Pancreas (tissue), 10 donors: Measurements from ENCODE around the gene USB1. TPM values are rescaled to one million over a fixed set of nuclear protein-coding genes. Genes with fewer than 3 reads are reported as not detected.

Source experiments
- ATAC-seq, 4 donors: fragments of 200-7000 bp; cut with Tn5 transposase; one replicate each; pipeline versions ENCODE4 v1.8.0 to v1.9.1; 2020; ENCODE audit warnings: mild to moderate bottlenecking in 4 of 4, moderate library complexity in 4 of 4
- DNase-seq, 6 donors: peaks; one replicate each; pipeline ENCODE4 v3.0.0-alpha.2; 2020
- FAIRE-seq: peaks from 2 replicates; lab custom pipeline; 2012; peaks lifted over from hg19 to GRCh38; lab: Jason Lieb, UNC
- H3K27ac ChIP-seq, 4 donors: fragments of 200-600 bp; sonication (generic); 1 replicate in 3 of 4; 2 replicates in 1 of 4; pipeline versions ENCODE4 v1.5.0 to v1.8.0; 2020
- H3K27me3 ChIP-seq, 4 donors: fragments of 200-600 bp; one replicate each; pipeline ENCODE4 v1.8.0; 2021
- H3K36me3 ChIP-seq, 3 donors: fragments of 200-600 bp; sonication (generic) in 1 of 3; one replicate each; pipeline versions ENCODE4 v1.5.0 to v1.8.0; 2020 to 2021
- H3K4me1 ChIP-seq, 3 donors: fragments of 200-600 bp; one replicate each; pipeline ENCODE4 v1.8.0; 2021
- H3K4me3 ChIP-seq, 4 donors: fragments of 200-600 bp; sonication (generic) in 2 of 4; one replicate each; pipeline versions ENCODE4 v1.5.0 to v1.8.0; 2020 to 2021
- H3K9me3 ChIP-seq, 4 donors: fragments of 200-600 bp; one replicate each; pipeline ENCODE4 v1.8.0; 2021
- WGBS, 2 donors: extraction: QIAGEN DNeasy Blood & Tissue Kit; methylation state at CpG; one replicate each; pipeline ENCODE4 v1.1.7; 2013; 5-methylcytosine and 5-hydroxymethylcytosine counted together
- intact Hi-C, 3 donors: fragments of 100-400 bp; cut with DNase I; formaldehyde crosslinking; loops; one replicate each; pipeline versions ENCODE4 v1.11.1 to v1.14.2; 2022
- polyA plus RNA-seq, 2 donors: library from polyadenylated mRNA; stranded (reverse); fragments of 200-250 nt; gene quantifications; one replicate each; pipeline ENCODE4 v1.2.3, GENCODE V29; 2013
- total RNA-seq, 6 donors: library from RNA; stranded (reverse); fragmentation: NEBNext Ultra II Directional in 4 of 6; extraction: Animal tissue kit (Norgen Biotek cat#: 25700) in 4 of 6; gene quantifications; one replicate each; pipeline versions ENCODE4 v1.2.1 to v1.2.4, GENCODE V29; 2021 to 2023
- TF ChIP-seq, protein P1 (sequence below), 4 donors: fragments of 200-600 bp; sonication (generic) in 3 of 4; IDR thresholded peaks; one replicate each; pipeline versions ENCODE4 v1.5.0 to v1.8.0; 2021; ENCODE audit warnings: antibody characterized with exemption in 4 of 4
- donor health status: healthy with polysubstance abuse.
- donor health status: DM: no; HTN: no; CAD: no; lungs with moderate emphysema.
- donor health status: DM: no; HTN: no; CAD: no.
- donor health status: control.
- donor health status: control.
- donor health status: Bipolar disorder and iron deficiency.
- donor health status: DM: yes; HTN: yes; CAD: no.
- donor health status: DM: no; HTN: no; CAD: no.
- donor health status: DM: no; HTN: no; CAD: no.
- donor health status: DM: yes; HTN: yes; CAD: no.

Gene USB1
- total and polyA plus RNA-seq, 8 donors: 13.5 to 23.6 (median 17.7) TPM

DNA sequence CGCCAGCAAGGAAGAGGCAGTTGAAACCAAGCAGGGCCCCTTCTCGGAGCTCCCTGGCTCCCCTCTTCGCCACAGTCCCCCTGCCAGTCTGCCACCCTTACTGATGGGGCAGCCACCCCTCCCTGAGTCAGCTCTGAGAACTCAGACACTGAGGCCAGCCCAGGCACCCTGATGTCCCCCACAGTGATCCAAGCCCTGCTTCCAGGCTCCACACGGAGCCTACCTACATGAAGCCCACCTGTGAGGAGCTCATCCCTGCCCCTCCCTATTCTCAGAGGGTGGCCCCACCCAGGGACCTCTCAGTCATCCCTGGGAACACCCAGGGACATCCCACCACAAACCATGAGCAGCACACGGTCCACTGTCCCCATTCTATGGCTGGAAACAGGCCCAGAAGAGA lies 39.2 kb upstream of the USB1 start:
- no peaks in the 10 kb centered on the region for H3K36me3 ChIP-seq
- ATAC-seq: no peak
- TF ChIP-seq, protein P1, sequence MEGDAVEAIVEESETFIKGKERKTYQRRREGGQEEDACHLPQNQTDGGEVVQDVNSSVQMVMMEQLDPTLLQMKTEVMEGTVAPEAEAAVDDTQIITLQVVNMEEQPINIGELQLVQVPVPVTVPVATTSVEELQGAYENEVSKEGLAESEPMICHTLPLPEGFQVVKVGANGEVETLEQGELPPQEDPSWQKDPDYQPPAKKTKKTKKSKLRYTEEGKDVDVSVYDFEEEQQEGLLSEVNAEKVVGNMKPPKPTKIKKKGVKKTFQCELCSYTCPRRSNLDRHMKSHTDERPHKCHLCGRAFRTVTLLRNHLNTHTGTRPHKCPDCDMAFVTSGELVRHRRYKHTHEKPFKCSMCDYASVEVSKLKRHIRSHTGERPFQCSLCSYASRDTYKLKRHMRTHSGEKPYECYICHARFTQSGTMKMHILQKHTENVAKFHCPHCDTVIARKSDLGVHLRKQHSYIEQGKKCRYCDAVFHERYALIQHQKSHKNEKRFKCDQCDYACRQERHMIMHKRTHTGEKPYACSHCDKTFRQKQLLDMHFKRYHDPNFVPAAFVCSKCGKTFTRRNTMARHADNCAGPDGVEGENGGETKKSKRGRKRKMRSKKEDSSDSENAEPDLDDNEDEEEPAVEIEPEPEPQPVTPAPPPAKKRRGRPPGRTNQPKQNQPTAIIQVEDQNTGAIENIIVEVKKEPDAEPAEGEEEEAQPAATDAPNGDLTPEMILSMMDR (IDR thresholded peaks at IDR 0.05): no peak
- H3K4me3 ChIP-seq: no peak overlapping the region
- H3K4me1 ChIP-seq: no peaks in the 10 kb centered on the region
- intact Hi-C loops: no loop called here
- no peak overlapping the region for H3K27ac ChIP-seq
- WGBS, 2 donors: 64 to 72% methylated on average over 5 of the region's 5 CpGs
- no peak for DNase-seq
- no peak for FAIRE-seq
- H3K27me3 ChIP-seq: no peaks in the 10 kb centered on the region
- no peaks in the 10 kb centered on the region for H3K9me3 ChIP-seq

DNA sequence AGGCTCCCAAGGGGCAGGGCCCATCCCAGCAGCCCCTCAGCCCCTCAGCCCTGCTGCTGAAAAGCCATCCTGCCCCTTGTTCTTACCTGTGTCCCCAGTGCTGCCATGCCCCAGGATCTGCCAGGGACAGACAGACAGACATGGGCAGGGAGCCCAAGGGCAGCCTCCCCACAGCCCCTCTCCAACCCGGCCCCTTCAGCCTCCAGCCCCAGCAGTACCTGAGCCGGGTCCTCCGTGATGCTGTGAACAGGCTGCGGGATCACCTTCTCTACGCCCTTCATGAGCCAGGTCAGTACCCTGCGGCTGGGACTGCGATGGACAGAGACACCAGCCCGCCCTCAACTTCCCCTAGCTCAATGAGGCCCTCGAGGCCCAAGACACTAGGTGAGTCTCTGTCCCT lies 38.5 kb upstream of the USB1 start:
- no peak overlapping the region for H3K4me3 ChIP-seq
- ATAC-seq (no peak), DNase-seq (no peak), FAIRE-seq (no peak)
- TF ChIP-seq, protein P1 (IDR thresholded peaks at IDR 0.05): no peak
- no peaks in the 10 kb centered on the region for H3K9me3 ChIP-seq
- H3K27me3 ChIP-seq: no peaks in the 10 kb centered on the region
- H3K27ac ChIP-seq: no peak overlapping the region
- intact Hi-C loops: no loop called here
- no peaks in the 10 kb centered on the region for H3K4me1 ChIP-seq
- WGBS, 2 donors: 73 to 76% methylated on average over 9 of the region's 9 CpGs
- no peaks in the 10 kb centered on the region for H3K36me3 ChIP-seq

DNA sequence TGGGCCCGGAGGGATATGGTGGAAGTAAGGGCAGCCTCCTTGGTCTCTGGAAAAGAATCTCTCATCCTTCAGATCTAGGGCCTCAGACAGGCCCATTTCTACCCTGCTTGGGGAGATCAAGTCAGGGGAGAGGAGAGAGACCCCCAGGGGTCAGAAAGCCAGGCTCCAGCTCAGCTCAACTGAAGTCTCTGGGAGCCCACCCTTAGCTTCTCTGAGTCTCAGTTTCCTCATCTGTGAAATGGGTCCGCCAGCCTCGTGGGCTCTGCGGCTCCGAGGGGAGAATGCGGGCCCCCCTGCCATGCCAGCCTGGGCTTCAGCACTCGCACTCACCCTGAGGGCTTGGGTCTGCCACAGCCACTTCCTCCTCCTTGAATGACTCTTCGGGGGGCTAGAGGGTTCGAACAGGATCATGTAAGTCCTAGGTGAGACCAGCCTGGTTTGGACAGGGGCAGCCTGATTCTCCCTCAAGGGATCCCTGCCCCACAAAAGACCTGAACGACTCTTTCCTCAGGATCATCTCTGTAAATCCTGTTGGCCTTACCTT lies 37.0 kb upstream of the USB1 start:
- Histone ChIP-seq H3K27me3 (no peaks in the 10 kb centered on the region), H3K9me3 (no peaks in the 10 kb centered on the region), H3K27ac (no peak overlapping the region), H3K36me3 (no peaks in the 10 kb centered on the region), H3K4me3 (no peak overlapping the region), H3K4me1 (no peaks in the 10 kb centered on the region)
- ATAC-seq (no peak), FAIRE-seq (no peak), DNase-seq (no peak)
- TF ChIP-seq, protein P1 (IDR thresholded peaks at IDR 0.05): no peak
- intact Hi-C loops: no loop called here
- 81 to 82% methylated on average over 10 of the region's 10 CpGs for WGBS, 2 donors

DNA sequence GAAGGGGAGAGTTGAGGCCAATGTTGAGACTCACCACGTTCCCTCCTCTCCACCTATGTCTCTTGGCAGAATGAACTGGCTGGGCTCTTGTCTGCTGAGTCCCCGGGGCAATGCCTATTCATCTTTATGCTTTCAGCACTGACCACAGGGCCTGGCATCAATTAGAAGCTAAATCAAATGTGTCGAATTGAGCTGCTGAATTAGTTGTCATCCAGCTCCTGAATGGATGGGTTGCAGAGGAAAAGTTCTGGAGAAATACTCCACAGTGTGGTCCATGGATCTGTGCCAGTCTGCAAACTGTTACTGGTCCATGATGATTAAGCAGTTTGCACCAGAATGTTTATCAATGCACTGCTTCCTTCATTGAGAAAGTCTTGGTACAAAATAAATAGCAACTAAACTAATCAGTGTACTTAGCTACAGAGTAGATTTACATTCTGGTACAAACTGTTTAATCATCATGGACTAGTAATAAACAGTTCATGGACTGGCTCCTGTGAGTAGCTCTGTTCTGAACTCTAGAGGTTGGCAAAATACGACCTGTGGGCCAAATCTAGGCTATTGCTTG lies 34.9 kb upstream of the USB1 start:
- WGBS, 2 donors: 46 to 51% methylated on average over 4 of the region's 4 CpGs
- Histone ChIP-seq H3K9me3 (no peaks in the 10 kb centered on the region), H3K4me3 (no peak overlapping the region), H3K36me3 (no peaks in the 10 kb centered on the region), H3K4me1 (no peaks in the 10 kb centered on the region), H3K27ac (no peak overlapping the region), H3K27me3 (no peaks in the 10 kb centered on the region)
- ATAC-seq (no peak), FAIRE-seq (no peak), DNase-seq (no peak)
- intact Hi-C loops: no loop called here
- TF ChIP-seq, protein P1 (IDR thresholded peaks at IDR 0.05): no peak

DNA sequence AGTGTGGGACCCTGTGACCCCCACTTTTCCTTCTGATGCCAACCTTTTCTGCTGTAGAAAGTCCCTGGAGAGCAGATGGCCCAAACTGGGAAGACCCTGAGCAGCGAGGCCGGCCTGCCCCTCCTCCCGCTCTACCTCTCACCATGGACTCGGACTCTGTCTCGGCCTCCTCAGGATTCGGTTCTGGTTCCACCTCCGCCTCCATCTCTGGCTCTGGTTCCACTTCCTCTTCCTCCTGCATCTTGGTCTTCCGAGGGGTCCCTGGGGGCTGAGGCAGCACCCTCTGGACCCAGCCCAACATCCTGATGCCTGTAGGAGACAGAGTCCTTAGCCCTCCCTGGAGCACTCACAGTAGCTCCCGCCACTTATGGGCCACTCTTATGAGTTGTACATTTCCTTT lies 34.2 kb upstream of the USB1 start:
- DNase-seq (no peak), FAIRE-seq (no peak), ATAC-seq (no peak)
- H3K4me3 ChIP-seq: no peak overlapping the region
- no peaks in the 10 kb centered on the region for H3K36me3 ChIP-seq
- no peaks in the 10 kb centered on the region for H3K4me1 ChIP-seq
- TF ChIP-seq, protein P1 (IDR thresholded peaks at IDR 0.05): no peak
- no peaks in the 10 kb centered on the region for H3K27me3 ChIP-seq
- H3K9me3 ChIP-seq: no peaks in the 10 kb centered on the region
- intact Hi-C loops: no loop called here
- H3K27ac ChIP-seq: no peak overlapping the region
- 90% methylated on average over 9 of the region's 9 CpGs for whole genome bisulfite sequencing, 2 donors
